ENCODE results near the gene YEATS4.

DNA sequence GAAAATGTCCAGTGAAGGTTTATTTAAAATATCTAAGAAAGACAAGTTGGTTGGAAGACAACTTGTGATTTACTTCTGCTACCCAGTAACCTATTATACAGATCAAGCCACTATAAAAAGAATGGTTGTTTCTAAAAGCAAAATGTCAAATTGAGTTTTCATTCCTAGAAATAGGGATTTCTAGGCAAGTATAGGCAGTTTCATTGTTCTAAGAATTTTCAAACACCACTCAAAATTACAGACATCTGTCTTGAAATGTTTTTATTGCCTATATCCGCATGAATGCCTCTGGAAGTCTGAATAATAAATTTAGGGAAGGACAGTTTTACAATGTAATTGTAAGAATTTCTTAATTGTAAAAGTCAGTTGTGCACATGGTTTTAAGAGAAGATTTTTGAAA lies 8.6 kb downstream of the YEATS4 start:
- TF ChIP-seq, protein P1, sequence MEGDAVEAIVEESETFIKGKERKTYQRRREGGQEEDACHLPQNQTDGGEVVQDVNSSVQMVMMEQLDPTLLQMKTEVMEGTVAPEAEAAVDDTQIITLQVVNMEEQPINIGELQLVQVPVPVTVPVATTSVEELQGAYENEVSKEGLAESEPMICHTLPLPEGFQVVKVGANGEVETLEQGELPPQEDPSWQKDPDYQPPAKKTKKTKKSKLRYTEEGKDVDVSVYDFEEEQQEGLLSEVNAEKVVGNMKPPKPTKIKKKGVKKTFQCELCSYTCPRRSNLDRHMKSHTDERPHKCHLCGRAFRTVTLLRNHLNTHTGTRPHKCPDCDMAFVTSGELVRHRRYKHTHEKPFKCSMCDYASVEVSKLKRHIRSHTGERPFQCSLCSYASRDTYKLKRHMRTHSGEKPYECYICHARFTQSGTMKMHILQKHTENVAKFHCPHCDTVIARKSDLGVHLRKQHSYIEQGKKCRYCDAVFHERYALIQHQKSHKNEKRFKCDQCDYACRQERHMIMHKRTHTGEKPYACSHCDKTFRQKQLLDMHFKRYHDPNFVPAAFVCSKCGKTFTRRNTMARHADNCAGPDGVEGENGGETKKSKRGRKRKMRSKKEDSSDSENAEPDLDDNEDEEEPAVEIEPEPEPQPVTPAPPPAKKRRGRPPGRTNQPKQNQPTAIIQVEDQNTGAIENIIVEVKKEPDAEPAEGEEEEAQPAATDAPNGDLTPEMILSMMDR (IDR thresholded peaks at IDR 0.05) = no peak
- no peak for TF ChIP-seq POLR2A (IDR thresholded peaks at IDR 0.05)

Data from heart left ventricle (tissue), 13 donors.